ENCODE results near the gene SFXN5.
"Not testable (repeated sequence)": the region's sequence is repeated elsewhere in the genome, so short reads cannot be mapped to it uniquely, and the experiment has no call there.

SFXN5 gene

DNA sequence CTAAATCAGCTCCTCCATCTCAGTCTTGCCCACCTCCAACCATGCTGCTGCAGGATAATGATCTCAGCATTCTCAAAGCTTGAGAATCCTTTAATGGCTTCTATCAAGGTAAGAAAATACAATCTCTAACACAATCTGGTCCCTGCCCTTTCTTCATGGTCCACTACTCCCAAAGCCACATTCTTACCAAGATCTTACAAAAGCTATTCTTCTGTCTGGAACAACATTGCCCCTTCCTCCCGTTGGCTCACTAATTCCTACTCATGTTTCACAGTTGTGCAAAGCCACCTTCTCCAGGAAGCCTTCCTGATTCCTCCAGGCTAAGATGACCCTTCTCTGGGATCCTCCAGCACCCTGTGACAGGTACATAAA lies 5.9 kb upstream of the SFXN5 start:
- Mint-ChIP-seq H3K27ac (no peak overlapping the region), H3K27me3 (ENCODE audit: low read depth) (no peaks in the 10 kb centered on the region), H3K9me3 (no peaks in the 10 kb centered on the region), H3K36me3 (ENCODE audit: low read depth) (no peaks in the 10 kb centered on the region), H3K4me3 (no peak overlapping the region), H3K4me1 (ENCODE audit: low read depth) (no peaks in the 10 kb centered on the region)
- DNase-seq (ENCODE audit: low spot score), result no peak

GRCh38 chr2:73076701-73077423 lies 5.3 kb upstream of the SFXN5 start:
- Mint-ChIP-seq H3K4me1 (ENCODE audit: low read depth) (peaks cover 4% of the 10 kb centered on the region), H3K36me3 (ENCODE audit: low read depth) (no peaks in the 10 kb centered on the region), H3K4me3 (no peak overlapping the region), H3K27ac (no peak overlapping the region), H3K9me3 (no peaks in the 10 kb centered on the region), H3K27me3 (ENCODE audit: low read depth) (no peaks in the 10 kb centered on the region)
- DNase-seq (ENCODE audit: low spot score), result no peak

- no peak overlapping the region for H3K27ac Mint-ChIP-seq
- no peaks in the 10 kb centered on the region for H3K27me3 Mint-ChIP-seq (ENCODE audit: low read depth)
- no peak for DNase-seq (ENCODE audit: low spot score)
- peaks cover 7% of the 10 kb centered on the region for H3K4me1 Mint-ChIP-seq (ENCODE audit: low read depth)
- no peaks in the 10 kb centered on the region for H3K36me3 Mint-ChIP-seq (ENCODE audit: low read depth)
- no peaks in the 10 kb centered on the region for H3K9me3 Mint-ChIP-seq
- H3K4me3 Mint-ChIP-seq, result no peak overlapping the region
Measured at GRCh38 chr2:73075477-73076373, 4.2 kb upstream of the SFXN5 start.

GRCh38 chr2:73074110-73075069 lies 2.9 kb upstream of the SFXN5 start:
- Mint-ChIP-seq H3K36me3 (ENCODE audit: low read depth) (no peaks in the 10 kb centered on the region), H3K9me3 (no peaks in the 10 kb centered on the region), H3K4me3 (no peak overlapping the region), H3K4me1 (ENCODE audit: low read depth) (peaks cover 17% of the 10 kb centered on the region), H3K27ac (no peak overlapping the region), H3K27me3 (ENCODE audit: low read depth) (peaks cover 4% of the 10 kb centered on the region)
- DNase-seq (ENCODE audit: low spot score), result no peak

DNA sequence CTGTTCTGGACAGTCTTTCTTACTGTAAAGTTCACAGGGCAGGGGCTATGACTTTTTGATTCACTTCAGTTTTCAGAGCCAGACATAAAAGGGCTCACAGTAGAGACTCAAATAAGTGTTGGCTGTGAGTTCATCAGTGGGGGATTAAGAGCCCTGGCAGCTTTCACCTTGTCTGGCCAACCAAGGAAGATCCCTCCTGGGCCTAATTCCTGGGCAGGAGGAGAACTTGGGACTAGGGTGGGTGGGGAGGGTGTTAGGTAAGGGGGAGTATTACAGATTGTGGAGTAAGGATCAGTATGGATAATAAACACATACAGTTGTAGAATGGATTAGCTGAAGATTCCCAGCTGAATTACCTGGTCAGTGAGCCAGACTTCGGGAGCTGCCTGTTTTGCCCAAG lies 904 bp upstream of the SFXN5 start:
- Mint-ChIP-seq H3K27me3 (ENCODE audit: low read depth) (peaks cover 7% of the 10 kb centered on the region), H3K9me3 (no peaks in the 10 kb centered on the region), H3K4me3 (peak overlapping the region; percentile 91), H3K4me1 (ENCODE audit: low read depth) (peaks cover 24% of the 10 kb centered on the region), H3K36me3 (ENCODE audit: low read depth) (no peaks in the 10 kb centered on the region), H3K27ac (peak overlapping the region; percentile 46)
- DNase-seq (ENCODE audit: low spot score), result no peak

GRCh38 chr2:73072129-73072395 lies 550 bp upstream of the SFXN5 start:
- Mint-ChIP-seq H3K4me3 (peak overlapping the region; percentile 91), H3K27ac (peak overlapping the region; percentile 46), H3K4me1 (ENCODE audit: low read depth) (peaks cover 24% of the 10 kb centered on the region), H3K36me3 (ENCODE audit: low read depth) (no peaks in the 10 kb centered on the region), H3K9me3 (no peaks in the 10 kb centered on the region), H3K27me3 (ENCODE audit: low read depth) (peaks cover 7% of the 10 kb centered on the region)
- peak; percentile 10 for DNase-seq (ENCODE audit: low spot score)

- Mint-ChIP-seq H3K9me3 (no peaks in the 10 kb centered on the region), H3K36me3 (ENCODE audit: low read depth) (no peaks in the 10 kb centered on the region), H3K27me3 (ENCODE audit: low read depth) (peaks cover 7% of the 10 kb centered on the region), H3K4me1 (ENCODE audit: low read depth) (peaks cover 26% of the 10 kb centered on the region), H3K27ac (peak overlapping the region; percentile 92), H3K4me3 (peak overlapping the region; percentile 91)
- peak; percentile 55 for DNase-seq (ENCODE audit: low spot score)
Measured at GRCh38 chr2:73070643-73071359, 711 bp downstream of the SFXN5 start.

GRCh38 chr2:73069855-73070642 lies 1.5 kb downstream of the SFXN5 start:
- peak overlapping the region; percentile 82 for H3K4me3 Mint-ChIP-seq
- H3K9me3 Mint-ChIP-seq, result no peaks in the 10 kb centered on the region
- H3K27ac Mint-ChIP-seq, result peak overlapping the region; percentile 68
- H3K27me3 Mint-ChIP-seq (ENCODE audit: low read depth), result peaks cover 7% of the 10 kb centered on the region
- DNase-seq (ENCODE audit: low spot score), result no peak
- no peaks in the 10 kb centered on the region for H3K36me3 Mint-ChIP-seq (ENCODE audit: low read depth)
- H3K4me1 Mint-ChIP-seq (ENCODE audit: low read depth), result peaks cover 29% of the 10 kb centered on the region

DNA sequence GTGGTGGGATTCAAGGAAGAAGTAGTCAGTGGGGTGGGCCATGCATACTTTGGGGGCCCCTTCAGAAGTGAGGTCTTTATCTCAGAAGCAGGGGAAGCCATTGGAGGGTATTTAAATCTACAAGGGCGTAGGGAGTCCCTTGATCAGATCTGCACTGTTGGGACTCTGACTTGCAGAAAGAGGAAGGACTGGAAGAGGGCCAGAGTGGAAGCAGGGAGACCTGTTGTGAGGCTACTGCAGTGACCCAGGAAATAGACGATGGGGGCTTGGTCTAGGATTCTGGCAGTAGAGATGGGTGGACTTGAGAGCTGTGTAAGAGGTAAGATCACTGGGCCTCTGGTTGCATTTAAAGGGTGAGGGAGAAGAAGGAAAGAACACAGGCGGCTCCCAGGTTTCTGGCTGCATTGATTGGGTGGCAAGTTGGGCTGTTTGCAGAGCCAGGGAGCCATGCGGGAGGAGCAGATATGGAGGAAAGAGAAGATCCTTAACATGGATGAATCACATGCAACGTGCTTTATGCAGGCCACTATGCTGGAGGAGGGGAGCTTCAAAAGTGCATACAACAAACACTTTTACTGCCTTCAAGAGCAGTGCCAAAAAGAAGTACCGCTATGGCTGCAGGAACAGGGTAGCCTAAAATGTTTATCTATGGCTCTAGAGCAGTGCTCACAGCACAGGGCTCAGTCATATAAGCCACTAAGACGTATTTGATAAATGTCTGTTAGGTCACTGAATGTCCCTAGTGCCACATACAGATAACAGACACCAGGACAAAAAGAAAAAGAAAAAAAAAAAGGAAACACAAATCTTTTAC lies 2.3 kb downstream of the SFXN5 start:
- Mint-ChIP-seq H3K36me3 (ENCODE audit: low read depth) (no peaks in the 10 kb centered on the region), H3K27me3 (ENCODE audit: low read depth) (peaks cover 7% of the 10 kb centered on the region), H3K4me3 (peak overlapping the region; percentile 82), H3K27ac (peak overlapping the region; percentile 68), H3K9me3 (no peaks in the 10 kb centered on the region), H3K4me1 (ENCODE audit: low read depth) (peaks cover 29% of the 10 kb centered on the region)
- DNase-seq (ENCODE audit: low spot score), result no peak

DNA sequence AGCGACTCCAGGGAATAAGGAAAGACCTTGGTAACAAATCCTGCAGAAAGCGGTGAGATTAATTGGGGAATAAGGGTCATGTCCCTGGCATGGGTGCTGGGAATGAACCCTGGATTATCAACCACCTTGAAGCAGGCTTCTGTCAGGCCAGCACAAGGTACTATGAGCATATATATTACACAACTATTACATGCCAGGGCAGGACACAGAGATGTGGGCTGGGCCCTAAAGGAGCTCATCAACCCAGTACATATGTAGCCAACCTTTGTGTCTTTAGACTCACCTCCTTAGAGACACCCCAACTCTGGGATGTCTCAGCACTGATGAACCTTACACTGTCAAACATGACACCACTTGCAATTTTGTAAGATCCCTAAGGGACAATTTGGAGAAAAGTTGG lies 3.4 kb downstream of the SFXN5 start:
- Mint-ChIP-seq H3K4me3 (no peak overlapping the region), H3K9me3 (no peaks in the 10 kb centered on the region), H3K27ac (no peak overlapping the region), H3K4me1 (ENCODE audit: low read depth) (peaks cover 29% of the 10 kb centered on the region), H3K36me3 (ENCODE audit: low read depth) (no peaks in the 10 kb centered on the region), H3K27me3 (ENCODE audit: low read depth) (peaks cover 7% of the 10 kb centered on the region)
- no peak for DNase-seq (ENCODE audit: low spot score)

DNA sequence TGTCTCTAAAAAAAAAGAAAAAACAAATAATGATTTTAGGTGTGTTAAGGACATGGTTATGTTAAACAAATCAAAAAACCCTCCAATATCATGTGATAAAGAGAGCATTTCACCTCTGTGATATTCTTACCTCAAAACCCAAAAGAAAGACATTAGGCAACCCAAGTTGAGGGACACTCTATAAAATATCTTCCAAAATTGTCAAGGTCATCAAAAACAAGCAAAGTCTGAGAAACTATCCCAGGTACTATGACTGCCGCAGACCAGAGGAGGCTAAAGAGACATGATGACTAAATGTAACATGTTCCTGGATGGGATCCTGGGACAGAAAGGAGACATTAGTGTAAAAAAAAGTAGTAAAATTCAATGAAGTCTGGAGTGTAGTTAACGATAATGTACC lies 4.5 kb downstream of the SFXN5 start:
- H3K4me1 Mint-ChIP-seq (ENCODE audit: low read depth), result peaks cover 29% of the 10 kb centered on the region
- no peak for DNase-seq (ENCODE audit: low spot score)

GRCh38 chr2:73065070-73065469 lies 6.4 kb downstream of the SFXN5 start:
- H3K36me3 Mint-ChIP-seq (ENCODE audit: low read depth); DNase-seq (ENCODE audit: low spot score); H3K9me3 Mint-ChIP-seq; H3K27ac Mint-ChIP-seq; H3K4me3 Mint-ChIP-seq; H3K27me3 Mint-ChIP-seq (ENCODE audit: low read depth): not testable (repeated sequence)
- peaks cover 22% of the 10 kb centered on the region for H3K4me1 Mint-ChIP-seq (ENCODE audit: low read depth)

More for the DNA sequence above, 4.5 kb downstream of the SFXN5 start:
- H3K36me3 Mint-ChIP-seq (ENCODE audit: low read depth), result no peaks in the 10 kb centered on the region
- peaks cover 7% of the 10 kb centered on the region for H3K27me3 Mint-ChIP-seq (ENCODE audit: low read depth)
- no peak overlapping the region for H3K27ac Mint-ChIP-seq
- no peaks in the 10 kb centered on the region for H3K9me3 Mint-ChIP-seq
- H3K4me3 Mint-ChIP-seq, result no peak overlapping the region
